GM12892 (cell line): ENCODE measurements around the gene LINC00237.

Experiments
- POLR2A ChIP-seq: IDR thresholded peaks from 2 replicates; pipeline ENCODE4 v1.6.1; 2011; ENCODE audit warnings: low read depth, low read length, control low read depth
- TAF1 ChIP-seq: IDR thresholded peaks from 2 replicates; pipeline ENCODE4 v1.6.1; 2011; ENCODE audit warnings: low read depth, mild to moderate bottlenecking, control low read depth, low read length, borderline replicate concordance

DNA sequence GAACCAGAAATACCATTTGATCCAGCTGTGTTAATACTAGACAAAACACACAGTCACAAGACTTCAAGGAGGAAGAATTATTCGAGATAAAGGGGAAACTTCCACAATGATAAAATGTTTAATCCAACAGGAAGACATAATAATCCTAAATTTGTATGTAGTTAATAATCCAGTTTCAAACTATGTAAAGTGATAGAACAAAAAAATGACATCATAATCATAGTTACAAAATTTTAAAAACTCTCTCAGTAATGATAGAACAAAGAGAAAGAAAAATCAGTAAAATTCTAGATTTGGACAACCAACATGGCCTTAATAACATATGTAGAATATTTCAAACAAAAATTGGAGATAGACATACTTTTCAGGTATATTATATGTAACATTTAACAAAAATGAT, 38.9 kb downstream of the LINC00237 start:
- TF ChIP-seq TAF1 (no peak), POLR2A (no peak)
